ENCODE results near the gene SCN11A. TPM values are rescaled to one million over a fixed set of nuclear protein-coding genes. Genes with fewer than 3 reads are reported as not detected.

SCN11A gene
- total and polyA plus RNA-seq, 2 of the 13 experiments (the other 11 are each of a cell fraction or from before 2014, with no cell fraction given) = 0.02 to 0.11 TPM

DNA sequence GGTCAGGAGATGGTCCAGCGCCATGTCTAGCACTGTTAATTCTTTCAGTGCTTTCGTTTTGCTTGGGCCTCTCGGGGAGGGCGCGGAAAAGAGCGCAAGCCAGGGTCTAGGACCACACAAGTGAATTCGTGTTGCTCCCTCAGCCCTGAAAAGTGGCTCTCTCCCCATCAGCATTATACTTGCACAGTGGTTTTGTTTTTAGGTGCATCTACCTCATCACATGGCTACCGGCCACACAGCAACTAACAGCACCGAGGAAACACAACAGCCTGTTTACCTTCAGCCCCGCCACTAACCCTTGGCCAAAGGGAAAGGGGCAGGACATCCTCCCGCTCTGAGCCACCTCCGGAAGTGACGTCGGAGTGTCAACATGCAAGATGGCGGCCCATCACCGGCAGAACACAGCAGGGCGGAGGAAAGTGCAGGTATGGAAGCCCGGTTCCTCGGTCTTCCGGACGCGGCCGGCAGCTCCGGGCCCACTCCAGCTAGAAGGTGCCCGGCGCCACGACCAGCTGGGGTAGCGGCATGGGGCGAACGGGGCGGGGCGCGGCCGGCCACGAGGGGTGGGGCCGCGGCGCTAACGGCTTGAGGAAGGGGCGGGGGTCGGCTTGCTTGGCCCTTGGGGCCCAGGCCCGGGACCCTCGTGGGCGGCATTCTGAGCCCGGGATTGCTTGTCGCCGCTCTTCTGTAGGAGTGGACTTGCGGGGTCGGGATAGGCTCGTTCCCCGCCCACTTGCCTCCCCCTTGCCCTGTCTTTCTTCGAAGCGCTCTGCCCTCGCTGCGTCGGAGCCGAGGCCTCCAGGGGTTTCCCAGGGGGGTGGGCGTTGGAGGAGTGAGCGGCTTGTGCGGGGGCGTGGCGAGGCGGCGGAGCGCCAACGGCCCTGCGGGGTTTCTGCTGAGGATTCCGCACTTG is at the start of gene SCN11A, which contains the start of gene WDR48 (continued):
- TF ChIP-seq ZNF12 (CRISPR knock-in tag; IDR thresholded peaks at IDR 0.05) (no peak), ZNF256 (CRISPR knock-in tag; conservative IDR thresholded peaks at IDR 0.05) (peak; percentile 4; the same call in 1 of the 2 replicates), HMG20B (CRISPR knock-in tag; conservative IDR thresholded peaks at IDR 0.05) (no peak), ZNF282 (IDR thresholded peaks at IDR 0.05; ENCODE audit: partially characterized antibody) (no peak), HCFC1 (IDR thresholded peaks at IDR 0.05; ENCODE audit: low read depth, low read length) (peak; percentile 60), ZNF496 (CRISPR knock-in tag; IDR thresholded peaks at IDR 0.05; ENCODE audit: insufficient replicate concordance) (no peak), ZNF724P (CRISPR knock-in tag; IDR thresholded peaks at IDR 0.05; ENCODE audit: borderline replicate concordance) (no peak), ZFYVE20 (CRISPR knock-in tag; IDR thresholded peaks at IDR 0.05; ENCODE audit: borderline replicate concordance, low read depth) (no peak), FOXP1 (IDR thresholded peaks at IDR 0.05) (peak; percentile 90), FOXP1 (CRISPR knock-in tag; IDR thresholded peaks at IDR 0.05) (peak; percentile 86), MLLT10 (CRISPR knock-in tag; IDR thresholded peaks at IDR 0.05) (no peak), ZNF543 (CRISPR knock-in tag; IDR thresholded peaks at IDR 0.05) (no peak), ZSCAN31 (CRISPR knock-in tag; IDR thresholded peaks at IDR 0.05; ENCODE audit: low read depth) (peak; percentile 65; the same call in 1 of the 2 replicates), CBFB (CRISPR knock-in tag; IDR thresholded peaks at IDR 0.05) (0 out of 2 replicates have a peak, but pooled peaks have one; percentile 53), KLF6 (CRISPR knock-in tag; IDR thresholded peaks at IDR 0.05) (peak; percentile 74), ZNF841 (CRISPR knock-in tag; IDR thresholded peaks at IDR 0.05; ENCODE audit: borderline replicate concordance) (0 out of 2 replicates have a peak, but pooled peaks have one; percentile 25), ZNF768 (CRISPR knock-in tag; IDR thresholded peaks at IDR 0.05) (peak; percentile 63; the same call in 1 of the 2 replicates), CBX2 (IDR thresholded peaks at IDR 0.05; ENCODE audit: low read depth, low read length) (no peak), CBX2 (CRISPR knock-in tag; IDR thresholded peaks at IDR 0.05; ENCODE audit: low read depth) (no peak), ZNF781 (CRISPR knock-in tag; IDR thresholded peaks at IDR 0.05; ENCODE audit: borderline replicate concordance, not compliant biosample characterization) (no peak), PRPF4 (IDR thresholded peaks at IDR 0.05; ENCODE audit: low read depth, low read length, poor library complexity, severe bottlenecking) (no peak), ATF7 (IDR thresholded peaks at IDR 0.05) (no peak), ATF7 (CRISPR knock-in tag; IDR thresholded peaks at IDR 0.05) (0 out of 2 replicates have a peak, but pooled peaks have one; percentile 55), FOXO1 (CRISPR knock-in tag; IDR thresholded peaks at IDR 0.05) (peak; percentile 95), WIZ (CRISPR knock-in tag; IDR thresholded peaks at IDR 0.05) (peak; percentile 93; the same call in 1 of the 2 replicates)
- TF ChIP-seq, protein P1, sequence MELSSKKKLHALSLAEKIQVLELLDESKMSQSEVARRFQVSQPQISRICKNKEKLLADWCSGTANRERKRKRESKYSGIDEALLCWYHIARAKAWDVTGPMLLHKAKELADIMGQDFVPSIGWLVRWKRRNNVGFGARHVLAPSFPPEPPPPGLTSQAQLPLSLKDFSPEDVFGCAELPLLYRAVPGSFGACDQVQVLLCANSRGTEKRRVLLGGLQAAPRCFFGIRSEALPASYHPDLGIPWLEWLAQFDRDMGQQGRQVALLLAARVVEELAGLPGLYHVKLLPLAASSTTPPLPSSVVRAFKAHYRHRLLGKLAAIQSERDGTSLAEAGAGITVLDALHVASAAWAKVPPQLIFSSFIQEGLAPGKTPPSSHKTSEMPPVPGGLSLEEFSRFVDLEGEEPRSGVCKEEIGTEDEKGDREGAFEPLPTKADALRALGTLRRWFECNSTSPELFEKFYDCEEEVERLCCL (CRISPR knock-in tag; IDR thresholded peaks at IDR 0.05; ENCODE audit: borderline replicate concordance) = no peak
- TF ChIP-seq, protein P2, sequence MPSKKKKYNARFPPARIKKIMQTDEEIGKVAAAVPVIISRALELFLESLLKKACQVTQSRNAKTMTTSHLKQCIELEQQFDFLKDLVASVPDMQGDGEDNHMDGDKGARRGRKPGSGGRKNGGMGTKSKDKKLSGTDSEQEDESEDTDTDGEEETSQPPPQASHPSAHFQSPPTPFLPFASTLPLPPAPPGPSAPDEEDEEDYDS (CRISPR knock-in tag; IDR thresholded peaks at IDR 0.05) = peak; percentile 94
- TF ChIP-seq, protein P3, sequence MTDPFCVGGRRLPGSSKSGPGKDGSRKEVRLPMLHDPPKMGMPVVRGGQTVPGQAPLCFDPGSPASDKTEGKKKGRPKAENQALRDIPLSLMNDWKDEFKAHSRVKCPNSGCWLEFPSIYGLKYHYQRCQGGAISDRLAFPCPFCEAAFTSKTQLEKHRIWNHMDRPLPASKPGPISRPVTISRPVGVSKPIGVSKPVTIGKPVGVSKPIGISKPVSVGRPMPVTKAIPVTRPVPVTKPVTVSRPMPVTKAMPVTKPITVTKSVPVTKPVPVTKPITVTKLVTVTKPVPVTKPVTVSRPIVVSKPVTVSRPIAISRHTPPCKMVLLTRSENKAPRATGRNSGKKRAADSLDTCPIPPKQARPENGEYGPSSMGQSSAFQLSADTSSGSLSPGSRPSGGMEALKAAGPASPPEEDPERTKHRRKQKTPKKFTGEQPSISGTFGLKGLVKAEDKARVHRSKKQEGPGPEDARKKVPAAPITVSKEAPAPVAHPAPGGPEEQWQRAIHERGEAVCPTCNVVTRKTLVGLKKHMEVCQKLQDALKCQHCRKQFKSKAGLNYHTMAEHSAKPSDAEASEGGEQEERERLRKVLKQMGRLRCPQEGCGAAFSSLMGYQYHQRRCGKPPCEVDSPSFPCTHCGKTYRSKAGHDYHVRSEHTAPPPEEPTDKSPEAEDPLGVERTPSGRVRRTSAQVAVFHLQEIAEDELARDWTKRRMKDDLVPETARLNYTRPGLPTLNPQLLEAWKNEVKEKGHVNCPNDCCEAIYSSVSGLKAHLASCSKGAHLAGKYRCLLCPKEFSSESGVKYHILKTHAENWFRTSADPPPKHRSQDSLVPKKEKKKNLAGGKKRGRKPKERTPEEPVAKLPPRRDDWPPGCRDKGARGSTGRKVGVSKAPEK (CRISPR knock-in tag; IDR thresholded peaks at IDR 0.05; ENCODE audit: borderline replicate concordance) = no peak
